Putamen (tissue), 1 donor: ENCODE results near the gene FAH.
"Not testable (repeated sequence)": the region's sequence is repeated elsewhere in the genome, so short reads cannot be mapped to it uniquely, and the experiment has no call there.

Experiments
- DNase-seq: peaks from one replicate; pipeline ENCODE4 v3.0.0-alpha.2; 2016; ENCODE audit warnings: low spot score

FAH gene

GRCh38 chr15:80152896-80153876 is at the start of gene FAH:
FAH (plus strand) TSS chr15:80152999; CDS start chr15:80153055, 56 bp downstream.
- DNase-seq = peak; percentile 13

GRCh38 chr15:80105193-80105592 is 47.6 kb upstream of the FAH start:
- DNase-seq = no peak

GRCh38 chr15:80105595-80105994 is 47.2 kb upstream of the FAH start:
- no peak for DNase-seq

- DNase-seq = no peak
Observed at GRCh38 chr15:80106051-80106450, 46.7 kb upstream of the FAH start.

- no peak for DNase-seq
Observed at GRCh38 chr15:80107204-80107603, 45.6 kb upstream of the FAH start.

GRCh38 chr15:80107774-80108173 is 45.0 kb upstream of the FAH start:
- DNase-seq = no peak

- no peak for DNase-seq
Observed at GRCh38 chr15:80109388-80109787, 43.4 kb upstream of the FAH start.

GRCh38 chr15:80110920-80111319 is 41.9 kb upstream of the FAH start:
- no peak for DNase-seq

GRCh38 chr15:80114114-80114513 is 38.7 kb upstream of the FAH start:
- no peak for DNase-seq

- no peak for DNase-seq
Observed at GRCh38 chr15:80115021-80115420, 37.8 kb upstream of the FAH start.

- no peak for DNase-seq
Observed at GRCh38 chr15:80118956-80119355, 33.8 kb upstream of the FAH start.

GRCh38 chr15:80120636-80121035 is 32.2 kb upstream of the FAH start:
- DNase-seq = no peak

- DNase-seq = no peak
Observed at GRCh38 chr15:80121546-80121945, 31.3 kb upstream of the FAH start.

- no peak for DNase-seq
Observed at GRCh38 chr15:80123034-80123433, 29.8 kb upstream of the FAH start.

- DNase-seq = not testable (repeated sequence)
Observed at GRCh38 chr15:80127253-80127652, 25.5 kb upstream of the FAH start.

- no peak for DNase-seq
Observed at GRCh38 chr15:80127911-80128310, 24.9 kb upstream of the FAH start.

- DNase-seq = no peak
Observed at GRCh38 chr15:80132382-80132781, 20.4 kb upstream of the FAH start.

GRCh38 chr15:80136854-80137253 is 15.9 kb upstream of the FAH start:
- no peak for DNase-seq

- no peak for DNase-seq
Observed at GRCh38 chr15:80138961-80139360, 13.8 kb upstream of the FAH start.

GRCh38 chr15:80140909-80141308 is 11.9 kb upstream of the FAH start:
- no peak for DNase-seq

- no peak for DNase-seq
Observed at GRCh38 chr15:80141916-80142598, 10.7 kb upstream of the FAH start.

GRCh38 chr15:80142646-80143045 is 10.2 kb upstream of the FAH start:
- DNase-seq = no peak

GRCh38 chr15:80151148-80151547 is 1.7 kb upstream of the FAH start:
- no peak for DNase-seq
